Spleen (tissue), 7 donors: ENCODE data around the gene PRIMA1.

Experiments used
- CTCF ChIP-seq, 11 experiments: fragments of 200-600 bp in 7 of 11; fragments of 450-650 bp in 4 of 11; sonication (generic) in 4 of 11; IDR thresholded peaks in 8 of 11; conservative IDR thresholded peaks in 3 of 11; 1 replicate in 7 of 11; 2 replicates in 4 of 11; pipeline versions ENCODE4 v1.4.0 to v1.8.0; 2016 to 2021; ENCODE audit warnings: antibody characterized with exemption in 11 of 11, inconsistent platforms in 4 of 11, mild to moderate bottlenecking in 1 of 11
- POLR2AphosphoS5 ChIP-seq, 3 donors: sonication (generic); formaldehyde crosslinking; IDR thresholded peaks; one replicate each; pipeline ENCODE4 v1.5.1; 2017; ENCODE audit warnings: antibody characterized with exemption in 3 of 3
- donor health status: DM: no; HTN: no; CAD: no; lungs with moderate emphysema.
- donor health status: DM: no; HTN: no; CAD: no.
- donor health status: DM: no; HTN: no; CAD: no.

- no peak for TF ChIP-seq CTCF (IDR thresholded peaks at IDR 0.05 in 8 of 11, conservative IDR thresholded peaks at IDR 0.05 in 3 of 11)
- no peak for TF ChIP-seq POLR2AphosphoS5 (IDR thresholded peaks at IDR 0.05)
Observed at GRCh38 chr14:93799617-93799988, 11.3 kb upstream of the PRIMA1 start.
